Astrocyte of the cerebellum (primary cell): ENCODE measurements around the gene MBOAT2.

Experiments used
- DNase-seq: peaks from one replicate; pipeline ENCODE4 v3.0.0-alpha.2; 2011; ENCODE audit warnings: low read depth
- H3K4me3 ChIP-seq: 2 replicates; pipeline ENCODE4 v1.5.1; 2011; ENCODE audit warnings: mild to moderate bottlenecking, low read depth, low read length, moderate library complexity
- in situ Hi-C: cut with HindIII; loops from 2 replicates; pipeline ENCODE4 v1.10.0; 2017; ENCODE audit warnings: low sequenced_read_pairs
- TF ChIP-seq, protein P1 (sequence below): IDR thresholded peaks from 2 replicates; pipeline ENCODE4 v1.5.1; 2012; ENCODE audit warnings: low read length, low read depth, moderate library complexity, mild to moderate bottlenecking; ENCODE audit errors: missing control alignments

The MBOAT2 gene

DNA sequence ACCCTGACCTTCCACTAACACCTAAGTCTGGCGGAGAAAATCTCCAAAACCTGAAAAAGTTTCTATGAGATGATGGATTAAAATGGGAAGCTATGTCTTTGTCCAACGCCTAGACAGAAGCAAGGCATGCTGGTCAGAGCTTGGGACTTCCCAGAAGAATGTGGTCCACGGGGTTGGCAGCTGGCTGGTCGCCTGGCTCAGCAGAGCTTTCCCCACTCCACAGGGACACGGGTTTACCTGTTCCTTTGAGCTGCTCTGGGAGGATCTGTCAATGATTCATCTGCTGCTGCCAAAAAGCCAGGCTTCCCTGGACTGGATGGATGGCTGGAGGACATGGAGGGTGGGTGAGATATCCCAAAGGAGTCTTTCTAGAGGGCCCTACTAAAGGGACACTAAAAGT lies 10.8 kb downstream of the MBOAT2 start:
- in situ Hi-C loops, result no loop called here
- DNase-seq, result no peak
- H3K4me3 ChIP-seq, result no peak overlapping the region
- TF ChIP-seq, protein P1, sequence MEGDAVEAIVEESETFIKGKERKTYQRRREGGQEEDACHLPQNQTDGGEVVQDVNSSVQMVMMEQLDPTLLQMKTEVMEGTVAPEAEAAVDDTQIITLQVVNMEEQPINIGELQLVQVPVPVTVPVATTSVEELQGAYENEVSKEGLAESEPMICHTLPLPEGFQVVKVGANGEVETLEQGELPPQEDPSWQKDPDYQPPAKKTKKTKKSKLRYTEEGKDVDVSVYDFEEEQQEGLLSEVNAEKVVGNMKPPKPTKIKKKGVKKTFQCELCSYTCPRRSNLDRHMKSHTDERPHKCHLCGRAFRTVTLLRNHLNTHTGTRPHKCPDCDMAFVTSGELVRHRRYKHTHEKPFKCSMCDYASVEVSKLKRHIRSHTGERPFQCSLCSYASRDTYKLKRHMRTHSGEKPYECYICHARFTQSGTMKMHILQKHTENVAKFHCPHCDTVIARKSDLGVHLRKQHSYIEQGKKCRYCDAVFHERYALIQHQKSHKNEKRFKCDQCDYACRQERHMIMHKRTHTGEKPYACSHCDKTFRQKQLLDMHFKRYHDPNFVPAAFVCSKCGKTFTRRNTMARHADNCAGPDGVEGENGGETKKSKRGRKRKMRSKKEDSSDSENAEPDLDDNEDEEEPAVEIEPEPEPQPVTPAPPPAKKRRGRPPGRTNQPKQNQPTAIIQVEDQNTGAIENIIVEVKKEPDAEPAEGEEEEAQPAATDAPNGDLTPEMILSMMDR, result no peak

- no peak for DNase-seq
- in situ Hi-C loops, result no loop called here
- TF ChIP-seq, protein P1, result no peak
These were observed 13.9 kb downstream of the MBOAT2 start for GRCh38 chr2:8989536-8990079.

DNA sequence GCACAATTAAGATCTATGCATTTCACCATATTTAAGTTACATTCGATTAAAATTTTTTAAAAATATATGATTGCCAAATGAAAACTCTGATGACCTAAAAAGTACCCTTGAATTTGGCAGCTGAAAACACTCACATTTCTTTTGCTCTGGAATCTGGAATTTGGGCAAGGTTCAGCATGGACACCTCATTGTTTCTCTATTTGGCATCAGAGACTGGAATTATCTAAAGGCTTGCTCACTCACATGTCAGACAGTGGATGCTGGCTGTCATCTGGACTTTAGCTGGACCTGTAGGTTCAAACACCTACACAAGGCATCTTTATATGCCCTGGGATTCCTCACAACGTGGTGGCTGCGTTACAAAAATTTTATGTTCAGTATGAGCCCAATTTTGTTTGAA lies 16.1 kb downstream of the MBOAT2 start:
- DNase-seq, result no peak
- in situ Hi-C loops, result no loop called here
- TF ChIP-seq, protein P1, result no peak
- H3K4me3 ChIP-seq, result no peak overlapping the region

More at GRCh38 chr2:8989536-8990079, 13.9 kb downstream of the MBOAT2 start:
- no peak overlapping the region for H3K4me3 ChIP-seq

GRCh38 chr2:8986327-8986976 lies 17.0 kb downstream of the MBOAT2 start:
- H3K4me3 ChIP-seq, result no peak overlapping the region
- DNase-seq, result no peak
- TF ChIP-seq, protein P1, result peak; percentile 31
- in situ Hi-C loops, result no loop called here

DNA sequence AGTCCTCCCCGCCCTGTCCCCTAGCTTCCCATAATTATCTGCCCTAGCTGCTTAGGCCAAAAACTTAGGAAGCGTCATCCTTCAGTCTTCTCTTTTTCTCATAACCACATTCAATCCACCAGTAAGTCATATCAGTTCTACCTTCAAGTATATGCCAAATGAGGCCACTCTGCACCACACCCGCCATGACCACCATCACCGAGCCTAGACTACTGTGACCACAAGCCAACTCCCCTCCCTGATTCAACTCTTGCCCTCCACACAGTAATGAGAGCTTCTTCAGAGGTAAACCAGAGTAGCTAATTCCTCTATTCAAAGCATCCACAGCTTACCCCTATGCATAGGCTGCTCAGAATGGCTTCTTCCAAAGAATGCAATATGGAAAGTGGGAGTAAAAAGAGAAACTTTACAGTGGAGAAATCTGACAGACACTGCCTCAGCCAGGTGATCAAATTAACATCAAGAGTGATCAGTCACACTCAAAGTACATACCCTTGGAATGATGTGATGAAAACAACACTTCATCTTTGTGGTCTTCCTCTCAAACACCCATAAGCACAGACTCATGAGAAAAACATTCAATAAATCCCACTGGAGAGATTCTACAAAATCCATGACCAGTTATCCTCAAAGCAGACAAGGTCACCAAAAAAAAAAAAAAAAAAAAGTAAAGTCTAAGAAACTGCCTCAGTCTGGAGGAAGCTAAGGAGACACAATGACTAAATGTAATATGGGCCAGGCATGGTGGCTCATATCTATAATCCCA lies 17.7 kb downstream of the MBOAT2 start:
- no peak overlapping the region for H3K4me3 ChIP-seq
- TF ChIP-seq, protein P1, result no peak
- no peak for DNase-seq
- in situ Hi-C loops, result no loop called here

DNA sequence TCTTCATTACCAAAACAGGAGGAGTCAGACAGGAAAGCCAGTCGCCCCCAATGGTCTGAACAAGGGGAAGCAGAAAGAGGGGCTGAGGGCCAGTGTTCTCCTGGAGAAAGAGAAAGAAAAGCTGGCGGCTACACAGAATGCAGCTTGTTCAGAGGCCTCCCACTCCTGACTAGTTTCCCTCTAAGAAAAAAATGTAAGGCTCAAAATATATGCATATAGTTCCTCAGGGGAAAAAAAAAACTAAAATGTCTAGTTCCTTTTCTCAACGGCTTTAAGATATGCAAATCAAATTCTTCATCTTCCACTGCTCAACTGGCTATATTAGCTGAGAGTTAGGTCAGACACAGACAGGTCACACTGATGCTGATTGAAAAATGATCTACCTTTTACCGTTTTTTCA lies 18.6 kb downstream of the MBOAT2 start:
- H3K4me3 ChIP-seq, result no peak overlapping the region
- TF ChIP-seq, protein P1, result no peak
- no peak for DNase-seq
- in situ Hi-C loops, result no loop called here
